Epithelial cell of esophagus (primary cell): ENCODE measurements around the gene CFAP92.

ENCODE experiments used
- DNase-seq: peaks from one replicate; pipeline ENCODE4 v3.0.0; 2010; ENCODE audit warnings: low read depth
- H3K4me3 ChIP-seq: 2 replicates; pipeline ENCODE4 v1.5.1; 2011; ENCODE audit warnings: mild to moderate bottlenecking, low read length, control low read depth
- TF ChIP-seq, protein P1 (sequence below): IDR thresholded peaks from 2 replicates; pipeline ENCODE4 v1.5.1; 2011; ENCODE audit warnings: low read depth, mild to moderate bottlenecking, low read length, control low read depth, inconsistent platforms; ENCODE audit not compliant: insufficient read depth; ENCODE audit errors: missing control alignments

The CFAP92 gene

DNA sequence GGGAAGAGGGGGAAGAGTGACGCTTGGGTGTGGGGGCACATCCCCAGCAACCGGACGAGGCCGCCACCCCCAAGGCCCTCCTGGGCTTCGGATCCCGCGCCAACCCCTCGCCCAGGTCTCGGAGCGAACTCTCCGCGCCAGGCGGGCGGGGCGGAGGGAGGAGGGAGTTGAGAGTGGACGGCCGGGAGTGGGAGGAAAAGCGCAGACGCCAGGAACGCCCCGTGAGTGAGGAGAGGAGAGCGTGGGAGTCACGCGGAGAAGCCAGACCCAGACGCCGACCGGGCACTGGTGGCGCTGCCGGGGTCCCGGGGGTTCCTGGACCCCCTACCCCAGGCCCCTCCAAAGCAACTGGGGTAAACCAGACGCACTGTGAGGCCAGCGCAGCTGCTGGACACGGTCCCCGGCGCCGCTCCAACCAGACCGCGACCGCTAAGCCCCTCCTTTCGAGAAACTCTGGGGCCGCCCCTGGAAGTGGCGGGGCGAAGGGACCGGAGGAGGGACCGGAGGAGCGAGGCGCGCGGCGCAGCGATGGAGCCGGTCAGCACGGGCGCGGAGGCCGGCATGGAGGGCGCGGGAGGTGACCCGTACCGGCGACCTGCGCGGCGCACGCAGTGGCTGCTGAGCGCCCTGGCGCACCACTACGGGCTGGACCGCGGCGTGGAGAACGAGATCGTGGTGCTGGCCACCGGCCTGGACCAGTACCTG is 7.4 kb upstream of the CFAP92 start, which contains the start of gene EFCC1:
TSS of gene EFCC1 (plus strand) at position 204 of the 705 bp plus-strand sequence. CDS start at position 529, 325 bp downstream.
- no peak for DNase-seq
- H3K4me3 ChIP-seq, result peak within 1 kb of the TSS; percentile 19
- TF ChIP-seq, protein P1, sequence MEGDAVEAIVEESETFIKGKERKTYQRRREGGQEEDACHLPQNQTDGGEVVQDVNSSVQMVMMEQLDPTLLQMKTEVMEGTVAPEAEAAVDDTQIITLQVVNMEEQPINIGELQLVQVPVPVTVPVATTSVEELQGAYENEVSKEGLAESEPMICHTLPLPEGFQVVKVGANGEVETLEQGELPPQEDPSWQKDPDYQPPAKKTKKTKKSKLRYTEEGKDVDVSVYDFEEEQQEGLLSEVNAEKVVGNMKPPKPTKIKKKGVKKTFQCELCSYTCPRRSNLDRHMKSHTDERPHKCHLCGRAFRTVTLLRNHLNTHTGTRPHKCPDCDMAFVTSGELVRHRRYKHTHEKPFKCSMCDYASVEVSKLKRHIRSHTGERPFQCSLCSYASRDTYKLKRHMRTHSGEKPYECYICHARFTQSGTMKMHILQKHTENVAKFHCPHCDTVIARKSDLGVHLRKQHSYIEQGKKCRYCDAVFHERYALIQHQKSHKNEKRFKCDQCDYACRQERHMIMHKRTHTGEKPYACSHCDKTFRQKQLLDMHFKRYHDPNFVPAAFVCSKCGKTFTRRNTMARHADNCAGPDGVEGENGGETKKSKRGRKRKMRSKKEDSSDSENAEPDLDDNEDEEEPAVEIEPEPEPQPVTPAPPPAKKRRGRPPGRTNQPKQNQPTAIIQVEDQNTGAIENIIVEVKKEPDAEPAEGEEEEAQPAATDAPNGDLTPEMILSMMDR, result no peak

DNA sequence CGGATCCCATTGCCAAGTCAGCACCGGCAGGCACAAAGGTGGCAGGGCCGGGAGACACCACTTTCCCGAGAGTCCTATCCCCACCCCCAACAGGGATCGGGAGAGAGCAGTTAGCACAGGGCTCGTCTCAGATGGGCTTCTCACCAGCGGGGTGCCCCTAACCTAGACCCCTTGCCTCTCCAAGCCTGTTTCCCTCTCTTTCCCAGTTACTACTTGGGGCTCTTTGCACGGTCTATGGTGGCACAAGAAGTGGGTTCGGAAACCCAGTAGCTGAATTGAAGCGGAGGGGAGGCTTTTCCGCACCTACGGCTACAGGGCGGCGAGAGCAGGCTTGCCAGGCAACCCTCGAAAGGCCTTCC is 6.8 kb upstream of the CFAP92 start:
- TF ChIP-seq, protein P1, result no peak
- peak overlapping the region; percentile 19 for H3K4me3 ChIP-seq
- no peak for DNase-seq

DNA sequence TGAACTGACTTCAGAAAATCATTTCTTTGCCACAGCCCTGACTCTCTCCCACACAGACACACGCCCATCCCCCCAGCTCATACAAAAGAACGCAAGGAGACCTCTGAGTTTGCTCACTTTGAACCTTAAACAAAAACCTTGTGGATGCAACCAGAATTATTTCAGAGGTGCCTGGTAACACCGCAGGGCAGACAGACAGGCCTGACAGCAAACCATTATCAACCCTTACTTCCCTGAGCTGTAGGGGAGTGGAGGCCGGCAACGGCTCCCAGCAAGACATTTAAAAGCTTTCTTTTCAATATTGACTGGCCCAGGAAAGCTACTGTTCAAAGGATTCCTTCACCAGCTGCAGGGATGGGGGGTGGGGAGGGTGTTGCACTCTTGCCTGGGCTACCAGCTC is 5.2 kb upstream of the CFAP92 start:
- no peak overlapping the region for H3K4me3 ChIP-seq
- TF ChIP-seq, protein P1, result no peak
- DNase-seq, result no peak

DNA sequence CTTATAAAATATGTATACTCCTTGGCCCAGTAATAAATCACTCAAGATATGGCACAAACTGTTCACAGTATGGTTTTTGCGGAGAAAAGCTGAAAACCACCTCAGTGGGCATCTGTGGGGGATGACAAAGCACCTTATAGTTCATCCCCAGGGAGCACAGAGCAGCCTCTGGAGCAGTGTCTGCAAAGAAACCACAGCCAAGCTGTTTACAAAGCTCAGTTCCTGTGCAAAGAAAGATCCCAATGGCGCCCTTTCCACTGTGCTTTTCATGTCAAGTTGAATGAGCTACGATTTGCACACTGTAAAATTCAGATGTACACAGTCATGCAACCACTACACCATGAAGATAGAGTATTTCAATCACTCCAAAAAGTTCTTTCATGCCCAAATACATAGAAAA is 4.7 kb upstream of the CFAP92 start:
- no peak for DNase-seq
- TF ChIP-seq, protein P1, result no peak

DNA sequence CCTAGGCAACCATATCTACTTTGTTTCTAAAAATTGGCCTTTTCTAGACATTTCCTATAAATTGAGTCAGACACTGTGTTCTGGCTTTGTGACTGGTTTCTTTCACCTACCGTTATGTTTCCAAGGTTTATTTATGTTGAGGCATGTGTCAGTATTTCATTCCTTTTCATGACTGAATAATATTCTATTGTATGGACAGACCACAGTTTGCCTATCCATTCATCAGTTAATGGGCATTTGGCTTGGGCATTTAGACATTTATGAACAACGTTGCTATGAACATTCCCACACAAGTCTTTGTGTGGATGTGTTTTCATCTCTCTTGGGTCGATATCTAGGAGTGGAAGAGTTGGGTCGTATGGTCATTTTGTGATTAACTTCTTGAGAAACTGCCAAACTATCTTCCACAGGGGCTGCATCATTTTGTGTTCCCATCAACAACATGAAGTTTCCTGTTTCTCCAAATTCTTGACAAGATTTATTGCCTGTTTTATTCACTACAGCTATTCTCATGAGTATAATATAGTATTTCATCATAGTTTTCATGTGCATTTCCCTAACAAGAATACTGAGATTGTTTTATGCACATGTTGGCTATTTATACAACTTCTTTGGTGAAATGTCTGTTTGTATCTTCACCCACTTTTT is 3.7 kb upstream of the CFAP92 start:
- no peak overlapping the region for H3K4me3 ChIP-seq
- TF ChIP-seq, protein P1, result no peak
- no peak for DNase-seq

More for the DNA sequence above, 4.7 kb upstream of the CFAP92 start:
- no peak overlapping the region for H3K4me3 ChIP-seq

DNA sequence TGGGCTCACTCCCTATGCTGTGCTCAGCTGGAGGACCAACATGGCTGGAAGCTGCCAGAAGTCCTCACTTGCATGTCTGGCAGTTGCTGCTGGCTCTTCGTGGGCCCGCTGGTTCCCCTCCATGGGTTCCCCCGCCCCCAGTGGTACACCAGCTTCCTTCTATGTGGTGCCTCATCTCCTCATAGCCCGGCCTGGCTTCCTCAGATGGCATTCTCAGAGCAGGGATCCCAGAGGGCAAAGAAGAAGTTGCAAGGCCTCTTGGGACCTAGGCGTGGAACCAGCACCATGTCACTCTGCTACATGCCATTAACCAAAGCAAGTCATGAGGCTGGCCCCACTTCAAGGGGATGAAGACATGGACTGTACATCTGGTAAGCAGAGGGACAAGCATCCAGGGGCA is 2.9 kb upstream of the CFAP92 start:
- no peak overlapping the region for H3K4me3 ChIP-seq
- TF ChIP-seq, protein P1, result no peak
- DNase-seq, result no peak
